GM19240 (cell line): Measurements from ENCODE around the gene MAPRE2.
"Not testable (repeated sequence)": the region's sequence is repeated elsewhere in the genome, so short reads cannot be mapped to it uniquely, and the experiment has no call there.

ENCODE experiments used
- DNase-seq: peaks from one replicate; pipeline ENCODE4 v3.0.0; 2011; ENCODE audit warnings: low spot score; ENCODE audit not compliant: insufficient read length

Gene MAPRE2

GRCh38 chr18:35150195-35150594 lies 109.0 kb downstream of the MAPRE2 start:
- DNase-seq, result not testable (repeated sequence)

DNA sequence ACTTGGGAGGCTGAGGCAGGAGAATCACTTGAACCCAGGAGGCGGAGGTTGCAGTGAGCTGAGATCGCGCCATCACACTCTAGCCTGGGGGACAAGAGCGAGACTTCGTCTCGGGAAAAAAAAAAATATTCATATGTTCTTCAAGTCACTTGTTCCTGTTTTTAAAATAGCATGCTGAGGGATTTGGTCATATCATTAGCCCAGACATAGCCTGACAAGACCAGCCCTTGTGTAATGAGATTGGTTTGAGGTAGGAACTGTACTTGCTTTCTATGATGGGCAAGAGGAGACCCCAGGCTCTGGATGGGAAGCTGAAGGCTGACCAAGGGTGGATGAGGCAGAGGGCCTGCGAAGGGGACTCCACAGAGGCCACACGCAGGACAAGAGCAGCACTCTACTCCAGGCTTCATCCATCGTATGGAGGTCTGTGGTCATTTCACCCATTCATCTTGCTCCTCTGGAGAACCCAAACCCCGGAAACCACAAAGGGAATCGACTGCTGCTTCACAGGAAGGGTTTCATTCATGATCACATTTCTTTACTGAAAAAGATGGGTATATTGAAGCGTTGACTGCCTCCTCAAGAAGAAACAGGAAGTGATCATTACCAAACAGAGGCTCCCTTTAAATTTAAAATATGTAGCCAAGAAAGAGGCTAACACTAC lies 112.5 kb downstream of the MAPRE2 start:
- DNase-seq, result no peak

GRCh38 chr18:35155398-35156117 lies 114.3 kb downstream of the MAPRE2 start:
- DNase-seq, result no peak

- DNase-seq, result no peak
Observed at GRCh38 chr18:35157181-35157580, 116.0 kb downstream of the MAPRE2 start.

GRCh38 chr18:35158728-35159450 lies 117.7 kb downstream of the MAPRE2 start:
- DNase-seq, result no peak

DNA sequence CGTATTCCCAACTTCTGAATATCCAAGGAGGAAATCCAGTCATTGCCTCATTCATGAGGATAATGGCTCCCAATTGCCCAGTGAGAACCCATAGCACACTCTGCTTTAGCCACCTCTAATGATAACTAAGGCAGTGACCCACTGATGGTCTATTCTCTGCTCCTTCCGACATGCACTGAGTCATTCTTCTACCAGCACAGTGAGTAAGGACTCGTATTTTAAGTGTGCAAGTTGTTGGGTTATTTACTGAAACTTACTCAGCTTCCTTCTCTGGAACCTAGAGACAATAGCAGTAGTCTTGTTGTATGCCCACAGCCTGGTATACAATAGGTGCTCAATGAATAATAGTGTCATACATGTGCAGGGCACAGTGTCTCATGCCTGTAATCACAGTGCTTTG lies 118.6 kb downstream of the MAPRE2 start:
- no peak for DNase-seq

- no peak for DNase-seq
Observed at GRCh38 chr18:35161485-35161884, 120.3 kb downstream of the MAPRE2 start.

GRCh38 chr18:35161934-35162333 lies 120.7 kb downstream of the MAPRE2 start:
- DNase-seq, result no peak

GRCh38 chr18:35163014-35163539 lies 121.9 kb downstream of the MAPRE2 start:
- no peak for DNase-seq

- DNase-seq, result no peak
Observed at GRCh38 chr18:35163721-35164120, 122.5 kb downstream of the MAPRE2 start.

DNA sequence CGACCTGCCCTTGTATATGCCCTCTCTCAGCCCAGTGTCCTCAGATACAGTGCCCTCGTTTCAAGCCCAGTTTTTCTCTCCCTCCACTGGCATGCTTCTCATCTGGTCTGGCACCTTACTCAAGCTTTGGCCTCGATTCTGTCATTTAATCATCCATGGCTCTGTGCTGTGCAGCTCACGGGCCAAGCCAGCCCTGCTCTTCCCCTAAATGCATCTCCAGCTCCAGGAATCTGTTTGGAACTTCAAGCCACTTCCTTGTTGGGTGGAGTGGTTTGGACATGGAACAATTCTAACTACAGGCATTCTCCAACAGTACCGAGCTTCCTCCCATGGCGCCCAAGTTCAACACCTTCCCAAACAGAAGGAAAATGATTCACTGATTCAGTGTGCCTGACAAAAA lies 122.9 kb downstream of the MAPRE2 start:
- DNase-seq, result no peak

DNA sequence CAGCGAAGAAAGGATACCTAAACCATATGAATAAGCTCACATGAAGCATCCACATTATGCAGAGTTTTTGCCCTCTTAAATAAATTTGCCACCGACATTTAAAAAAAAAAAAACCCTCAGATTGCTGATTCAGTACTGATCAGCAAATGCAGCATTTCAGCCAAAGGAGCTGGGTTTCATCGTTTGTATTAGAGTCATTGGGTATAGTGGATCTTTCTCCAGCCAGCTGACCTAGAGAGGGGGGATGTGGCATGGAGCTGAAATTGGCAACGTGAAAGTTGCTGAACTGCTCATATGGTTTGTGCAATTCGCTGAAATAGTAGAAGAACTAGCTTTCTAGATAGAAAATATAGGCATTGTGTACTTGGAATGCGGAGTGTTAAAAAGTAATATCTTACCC lies 126.1 kb downstream of the MAPRE2 start:
- DNase-seq, result no peak

DNA sequence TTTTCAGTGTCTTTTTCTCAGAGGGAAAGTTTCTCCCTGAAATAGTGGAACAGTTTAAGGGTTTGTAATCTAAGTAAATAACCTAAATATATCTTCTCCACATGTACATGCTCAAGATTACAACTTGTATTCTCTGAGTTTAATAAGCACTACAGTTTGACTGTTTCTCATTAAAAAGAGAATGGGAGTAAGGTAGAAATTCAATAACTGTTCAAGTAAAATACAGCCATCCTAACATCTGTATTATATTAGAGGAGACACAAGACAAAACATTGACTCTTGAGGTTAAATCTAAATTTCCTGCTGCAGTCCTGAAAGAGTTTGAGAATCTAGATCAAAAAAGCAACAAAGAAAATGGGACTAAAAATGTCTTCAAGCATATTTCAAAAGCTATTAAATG lies 126.6 kb downstream of the MAPRE2 start:
- no peak for DNase-seq

GRCh38 chr18:35170323-35170722 lies 129.1 kb downstream of the MAPRE2 start:
- not testable (repeated sequence) for DNase-seq

DNA sequence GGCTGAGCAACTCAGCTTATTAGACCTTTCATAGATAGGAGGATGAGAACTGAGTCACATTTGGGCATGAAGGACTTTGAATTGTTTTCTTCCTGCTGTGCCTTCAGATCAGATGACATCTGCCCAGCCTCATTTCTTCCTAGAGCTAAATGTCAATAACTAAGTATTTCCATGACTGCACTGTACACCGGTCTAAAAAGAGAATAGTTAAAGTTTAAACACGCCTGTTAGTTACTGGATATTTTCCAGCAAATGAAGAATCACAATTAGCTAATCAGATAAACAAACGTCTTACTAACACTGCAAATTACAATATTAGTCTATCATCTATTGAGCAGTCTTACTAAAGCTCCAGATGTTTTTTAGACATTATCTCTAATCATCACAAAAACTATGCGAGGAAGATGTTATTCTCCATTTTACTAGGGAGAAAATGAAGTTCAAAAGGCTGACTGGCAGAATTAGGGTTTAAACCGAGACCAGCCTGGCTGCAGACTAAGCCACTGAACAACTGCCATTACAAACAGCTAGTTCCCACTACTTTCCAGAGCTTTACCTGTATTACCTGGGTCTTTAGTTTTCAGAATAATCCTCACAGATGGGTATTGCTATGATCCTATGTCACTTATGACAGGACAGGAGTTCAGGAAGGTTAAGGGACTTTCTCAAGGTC lies 130.2 kb downstream of the MAPRE2 start:
- DNase-seq, result no peak

DNA sequence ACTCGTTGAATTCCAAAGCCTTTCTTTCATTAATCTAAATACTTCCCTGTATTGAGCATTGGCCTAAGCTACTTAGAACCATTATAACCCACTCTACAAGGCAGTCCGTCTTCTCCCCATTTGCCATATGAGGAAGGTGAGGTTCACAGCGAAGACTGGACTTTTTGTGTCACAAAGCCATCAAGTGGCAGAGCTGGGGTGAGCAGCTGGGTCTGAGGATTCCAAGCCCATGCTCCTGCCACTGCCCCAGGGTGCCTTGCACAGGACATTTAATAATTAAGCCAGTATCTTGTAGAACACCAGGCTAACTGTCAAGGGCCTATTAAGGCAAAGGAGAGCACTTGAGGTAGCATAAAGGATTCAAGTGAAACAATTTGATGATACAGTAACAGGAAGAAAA lies 130.8 kb downstream of the MAPRE2 start:
- DNase-seq, result no peak

DNA sequence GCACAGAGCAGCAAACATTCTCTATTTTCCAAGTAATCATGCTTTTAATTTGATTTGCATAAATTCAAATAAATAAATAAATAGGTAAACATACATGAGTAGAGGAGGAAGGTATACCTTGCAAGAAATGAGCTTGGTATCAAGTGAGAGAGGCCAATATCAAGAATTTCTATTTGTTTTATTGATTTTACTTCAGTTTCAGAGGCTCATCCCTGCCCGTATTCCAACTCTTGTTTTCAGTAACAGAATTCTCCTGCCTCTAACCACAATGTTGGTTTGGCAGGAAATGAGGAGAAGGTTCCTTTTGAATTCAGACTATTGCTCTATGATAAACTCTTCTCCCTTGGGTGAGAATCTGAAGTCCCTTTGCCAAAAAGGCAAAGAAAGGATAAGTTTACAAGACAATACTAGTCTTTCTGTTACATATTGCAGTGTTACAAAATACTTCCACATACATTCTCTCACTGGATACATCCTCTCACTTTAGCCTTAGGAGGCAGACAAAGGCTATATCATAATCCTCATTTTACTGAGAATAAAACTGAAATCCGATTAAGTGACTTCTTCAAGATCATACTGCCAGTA lies 131.3 kb downstream of the MAPRE2 start:
- no peak for DNase-seq

DNA sequence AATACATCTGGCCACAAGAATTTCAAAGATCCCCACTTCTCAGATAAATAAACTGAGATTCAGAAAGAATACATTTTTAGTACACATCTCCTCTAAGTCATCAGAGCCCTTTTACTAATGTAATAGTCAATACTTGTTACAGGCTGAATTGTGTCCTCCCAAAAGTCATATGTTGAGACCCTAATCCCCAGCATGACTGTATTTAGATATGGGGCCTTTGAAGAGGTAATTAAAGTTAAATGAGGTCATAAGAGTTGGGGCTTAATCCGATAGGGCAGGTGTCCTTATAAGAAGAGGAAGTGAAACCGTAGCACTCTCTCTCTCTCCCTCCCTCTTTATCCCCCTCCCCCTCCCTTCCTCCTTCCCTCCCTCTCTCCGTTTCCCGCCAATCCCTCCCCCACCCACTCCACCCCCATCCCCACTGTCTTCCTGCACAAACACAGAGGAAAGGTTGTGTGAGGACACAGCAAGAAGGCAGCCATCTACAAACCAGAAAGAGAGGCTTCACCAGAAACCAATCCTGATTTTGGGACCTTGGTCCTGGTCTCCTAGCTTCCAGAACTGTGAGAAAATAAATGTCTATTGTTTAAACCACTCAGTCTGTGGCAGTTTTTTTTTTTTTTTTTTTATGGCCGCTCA lies 133.0 kb downstream of the MAPRE2 start:
- no peak for DNase-seq

- no peak for DNase-seq
Observed at GRCh38 chr18:35174745-35175144, 133.5 kb downstream of the MAPRE2 start.

DNA sequence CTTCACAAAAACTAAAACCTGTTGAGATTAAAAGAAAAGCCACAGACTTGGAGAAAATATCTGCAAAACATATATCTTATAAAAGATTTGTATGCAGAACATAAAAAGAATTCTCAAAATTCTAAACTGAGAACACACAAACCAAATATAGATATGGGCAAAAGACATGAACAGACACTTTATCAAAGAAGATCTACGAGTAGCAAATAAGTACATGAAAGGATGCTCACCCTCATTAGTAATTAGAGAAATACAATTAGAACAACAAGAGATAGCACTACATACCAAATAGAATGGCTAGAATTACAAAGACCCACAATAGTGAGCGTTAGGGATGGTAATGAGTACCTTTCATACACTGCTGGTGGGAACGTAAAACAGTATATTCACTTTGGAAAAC lies 135.7 kb downstream of the MAPRE2 start:
- no peak for DNase-seq

- no peak for DNase-seq
Observed at GRCh38 chr18:35178260-35178659, 137.0 kb downstream of the MAPRE2 start.
